ENCODE results near the gene ARL16. TPM values are rescaled to one million over a fixed set of nuclear protein-coding genes. Genes with fewer than 3 reads are reported as not detected.

Gene ARL16
- total RNA-seq, 1 donor from 2014 or later, result 38.6 TPM

GRCh38 chr17:81705518-81706231, 22.1 kb upstream of the ARL16 start:
- DNase-seq (ENCODE audit: low read depth) (no peak), FAIRE-seq (no peak)
- no peak overlapping the region for H3K27ac Mint-ChIP-seq (ENCODE audit: unreplicated experiment)
- Histone ChIP-seq H3K27me3 (ENCODE audit: insufficient read depth, low read length) (no peaks in the 10 kb centered on the region), H3K4me2 (ENCODE audit: low read length) (no peak overlapping the region), H3K4me3 (ENCODE audit: insufficient read depth, low read depth, low read length) (no peak overlapping the region), H3K27ac (ENCODE audit: low read depth, low read length) (no peak overlapping the region), H2AFZ (ENCODE audit: low read depth, low read length) (no peak overlapping the region), H3K9me3 (ENCODE audit: insufficient read depth, low read depth, low read length) (no peaks in the 10 kb centered on the region), H3K9ac (ENCODE audit: low read length) (no peak overlapping the region), H3K79me2 (ENCODE audit: insufficient read depth, low read length) (peaks cover 51% of the 10 kb centered on the region), H3K36me3 (ENCODE audit: insufficient read depth, low read length) (peaks cover 18% of the 10 kb centered on the region), H4K20me1 (ENCODE audit: insufficient read depth, low read length) (peaks cover 65% of the 10 kb centered on the region), H3K4me1 (ENCODE audit: insufficient read depth, low read length) (peaks cover 36% of the 10 kb centered on the region)
- no peaks in the 10 kb centered on the region for H3K27me3 Mint-ChIP-seq (ENCODE audit: low read depth, unreplicated experiment)
- no peak overlapping the region for H3K4me3 Mint-ChIP-seq (ENCODE audit: unreplicated experiment)
- no peaks in the 10 kb centered on the region for H3K9me3 Mint-ChIP-seq (ENCODE audit: unreplicated experiment)
- peaks cover 17% of the 10 kb centered on the region for H3K36me3 Mint-ChIP-seq (ENCODE audit: low read depth, unreplicated experiment)
- TF ChIP-seq CTCF (IDR thresholded peaks at IDR 0.05; ENCODE audit: insufficient read depth, low read depth, low read length) (no peak), EZH2 (IDR thresholded peaks at IDR 0.05; ENCODE audit: insufficient read depth, low read length) (no peak)
- peaks cover 14% of the 10 kb centered on the region for H3K4me1 Mint-ChIP-seq (ENCODE audit: low read depth, unreplicated experiment)

GRCh38 chr17:81703747-81704654, 20.4 kb upstream of the ARL16 start:
- peak overlapping the region; percentile 4 for H3K27ac Mint-ChIP-seq (ENCODE audit: unreplicated experiment)
- Histone ChIP-seq H4K20me1 (ENCODE audit: insufficient read depth, low read length) (peaks cover 65% of the 10 kb centered on the region), H3K79me2 (ENCODE audit: insufficient read depth, low read length) (peaks cover 64% of the 10 kb centered on the region), H3K4me1 (ENCODE audit: insufficient read depth, low read length) (peaks cover 29% of the 10 kb centered on the region), H3K27me3 (ENCODE audit: insufficient read depth, low read length) (no peaks in the 10 kb centered on the region), H3K4me2 (ENCODE audit: low read length) (peak overlapping the region; percentile 94), H3K36me3 (ENCODE audit: insufficient read depth, low read length) (peaks cover 19% of the 10 kb centered on the region), H3K4me3 (ENCODE audit: insufficient read depth, low read depth, low read length) (peak overlapping the region; percentile 80), H3K27ac (ENCODE audit: low read depth, low read length) (peak overlapping the region; percentile 95), H3K9ac (ENCODE audit: low read length) (peak overlapping the region; percentile 95), H3K9me3 (ENCODE audit: insufficient read depth, low read depth, low read length) (no peaks in the 10 kb centered on the region), H2AFZ (ENCODE audit: low read depth, low read length) (peak overlapping the region; percentile 78)
- DNase-seq (ENCODE audit: low read depth) (no peak), FAIRE-seq (no peak)
- peaks cover 18% of the 10 kb centered on the region for H3K36me3 Mint-ChIP-seq (ENCODE audit: low read depth, unreplicated experiment)
- peak overlapping the region; percentile 87 for H3K4me3 Mint-ChIP-seq (ENCODE audit: unreplicated experiment)
- no peak for TF ChIP-seq CTCF (IDR thresholded peaks at IDR 0.05; ENCODE audit: insufficient read depth, low read depth, low read length)
- no peak for TF ChIP-seq EZH2 (IDR thresholded peaks at IDR 0.05; ENCODE audit: insufficient read depth, low read length)
- no peaks in the 10 kb centered on the region for H3K27me3 Mint-ChIP-seq (ENCODE audit: low read depth, unreplicated experiment)
- H3K4me1 Mint-ChIP-seq (ENCODE audit: low read depth, unreplicated experiment), result peaks cover 12% of the 10 kb centered on the region
- H3K9me3 Mint-ChIP-seq (ENCODE audit: unreplicated experiment), result no peaks in the 10 kb centered on the region

Measured in astrocyte (in vitro differentiated cells and primary cell).